IPS-15b (cell line): ENCODE data around the gene USP7.
A peak's percentile ranks its signal among the peaks of the same experiment; 100 is the strongest.
"Not testable (repeated sequence)": the region's sequence is repeated elsewhere in the genome, so short reads cannot be mapped to it uniquely, and the experiment has no call there.

ENCODE experiments used
- H3K27me3 ChIP-seq: one replicate; pipeline ENCODE4 v1.6.1; 2013; ENCODE audit warnings: low read length; ENCODE audit not compliant: control insufficient read depth, insufficient read depth
- H3K36me3 ChIP-seq: one replicate; pipeline ENCODE4 v1.6.1; 2013; ENCODE audit warnings: low read length; ENCODE audit not compliant: control insufficient read depth, insufficient read depth
- H3K4me1 ChIP-seq: one replicate; pipeline ENCODE4 v1.6.1; 2013; ENCODE audit warnings: mild to moderate bottlenecking, low read length; ENCODE audit not compliant: control insufficient read depth, insufficient read depth
- H3K4me3 ChIP-seq: one replicate; pipeline ENCODE4 v1.5.1; 2013; ENCODE audit warnings: low read depth, low read length
- H3K9ac ChIP-seq: one replicate; pipeline ENCODE4 v1.6.1; 2013; ENCODE audit warnings: low read depth, mild to moderate bottlenecking, low read length
- H3K9me3 ChIP-seq: one replicate; pipeline ENCODE4 v1.6.1; 2013; ENCODE audit warnings: mild to moderate bottlenecking, low read length; ENCODE audit not compliant: control insufficient read depth, insufficient read depth

Gene USP7

GRCh38 chr16:8969202-8969897 is 5.6 kb upstream of the USP7 start:
- peaks cover 11% of the 10 kb centered on the region for H3K4me1 ChIP-seq
- not testable (repeated sequence) for H3K9ac ChIP-seq, H3K9me3 ChIP-seq, H3K4me3 ChIP-seq, H3K36me3 ChIP-seq, H3K27me3 ChIP-seq

- H3K4me3 ChIP-seq, H3K9me3 ChIP-seq, H3K27me3 ChIP-seq, H3K9ac ChIP-seq, H3K36me3 ChIP-seq: not testable (repeated sequence)
- peaks cover 11% of the 10 kb centered on the region for H3K4me1 ChIP-seq
These were observed 4.3 kb upstream of the USP7 start for GRCh38 chr16:8968054-8968453.

GRCh38 chr16:8967132-8967821 is 3.6 kb upstream of the USP7 start:
- Histone ChIP-seq H3K36me3 (no peaks in the 10 kb centered on the region), H3K27me3 (no peaks in the 10 kb centered on the region), H3K9me3 (no peaks in the 10 kb centered on the region), H3K9ac (peak overlapping the region; percentile 47), H3K4me1 (peaks cover 11% of the 10 kb centered on the region), H3K4me3 (no peak overlapping the region)

- no peaks in the 10 kb centered on the region for H3K27me3 ChIP-seq
- peak overlapping the region; percentile 47 for H3K9ac ChIP-seq
- H3K4me3 ChIP-seq: no peak overlapping the region
- H3K4me1 ChIP-seq: peaks cover 11% of the 10 kb centered on the region
- no peaks in the 10 kb centered on the region for H3K9me3 ChIP-seq
- no peaks in the 10 kb centered on the region for H3K36me3 ChIP-seq
These were observed 3.1 kb upstream of the USP7 start for GRCh38 chr16:8966817-8967131.

GRCh38 chr16:8964462-8964861 is 756 bp upstream of the USP7 start:
- Histone ChIP-seq H3K27me3 (no peaks in the 10 kb centered on the region), H3K36me3 (no peaks in the 10 kb centered on the region), H3K4me1 (peaks cover 24% of the 10 kb centered on the region), H3K9ac (no peak overlapping the region), H3K4me3 (peak overlapping the region; percentile 36), H3K9me3 (no peaks in the 10 kb centered on the region)

GRCh38 chr16:8963010-8963820 is 491 bp downstream of the USP7 start:
- Histone ChIP-seq H3K36me3 (no peaks in the 10 kb centered on the region), H3K9ac (no peak overlapping the region), H3K27me3 (no peaks in the 10 kb centered on the region), H3K9me3 (no peaks in the 10 kb centered on the region), H3K4me1 (peaks cover 36% of the 10 kb centered on the region), H3K4me3 (peak overlapping the region; percentile 95)

- H3K36me3 ChIP-seq: no peaks in the 10 kb centered on the region
- H3K27me3 ChIP-seq: no peaks in the 10 kb centered on the region
- peaks cover 40% of the 10 kb centered on the region for H3K4me1 ChIP-seq
- H3K9me3 ChIP-seq: no peaks in the 10 kb centered on the region
- peak overlapping the region; percentile 87 for H3K9ac ChIP-seq
- peak overlapping the region; percentile 95 for H3K4me3 ChIP-seq
These were observed 1.2 kb downstream of the USP7 start for GRCh38 chr16:8962393-8963009.

GRCh38 chr16:8961811-8962390 is 1.8 kb downstream of the USP7 start:
- Histone ChIP-seq H3K4me3 (peak overlapping the region; percentile 95), H3K27me3 (no peaks in the 10 kb centered on the region), H3K36me3 (no peaks in the 10 kb centered on the region), H3K4me1 (peaks cover 36% of the 10 kb centered on the region), H3K9me3 (no peaks in the 10 kb centered on the region), H3K9ac (peak overlapping the region; percentile 87)

- Histone ChIP-seq H3K36me3 (no peaks in the 10 kb centered on the region), H3K4me3 (peak overlapping the region; percentile 10), H3K9ac (no peak overlapping the region), H3K9me3 (no peaks in the 10 kb centered on the region), H3K4me1 (peaks cover 34% of the 10 kb centered on the region), H3K27me3 (no peaks in the 10 kb centered on the region)
These were observed 3.0 kb downstream of the USP7 start for GRCh38 chr16:8960788-8961109.

- peaks cover 32% of the 10 kb centered on the region for H3K4me1 ChIP-seq
- no peaks in the 10 kb centered on the region for H3K36me3 ChIP-seq
- no peaks in the 10 kb centered on the region for H3K27me3 ChIP-seq
- H3K9ac ChIP-seq: no peak overlapping the region
- no peaks in the 10 kb centered on the region for H3K9me3 ChIP-seq
- peak overlapping the region; percentile 10 for H3K4me3 ChIP-seq
These were observed 3.6 kb downstream of the USP7 start for GRCh38 chr16:8959921-8960787.
